ENCODE measurements around the gene F12. TPM values are rescaled to one million over a fixed set of nuclear protein-coding genes. Genes with fewer than 3 reads are reported as not detected.
A peak's percentile ranks its signal among the peaks of the same experiment; 100 is the strongest.

F12 gene
- total RNA-seq, 5 donors from 2014 or later (not counting 1 experiment from before 2014, with no cell fraction given), result 0.28 to 0.98 (median 0.42) TPM; not detected in 1

GRCh38 chr5:177455661-177456590, 46.6 kb upstream of the F12 start:
- H3K9me3 ChIP-seq, result no peaks in the 10 kb centered on the region
- peak overlapping the region; percentile 57 to 78 for H3K4me3 ChIP-seq (ENCODE audit: control insufficient read depth in 1 of 2, extremely low read depth in 1 of 2, low read length in 1 of 2)
- Mint-ChIP-seq H3K36me3 (no peaks in the 10 kb centered on the region), H3K4me3 (peak overlapping the region; percentile 81 to 85 (median 82)), H3K27ac (peak overlapping the region; percentile 84 to 86), H3K4me1 (peaks cover 21 to 26% (median 25%) of the 10 kb centered on the region in 3 donors), H3K9me3 (no peaks in the 10 kb centered on the region), H3K27me3 (no peaks in the 10 kb centered on the region)
- peaks cover 0 to 40% of the 10 kb centered on the region in 2 experiments for H3K4me1 ChIP-seq (ENCODE audit: control insufficient read depth in 1 of 2, extremely low read depth in 1 of 2, insufficient read depth in 2 of 2, low read length in 2 of 2)
- POLR2A ChIA-PET, result interaction anchor here (0.6 to 2.1 kb wide), 8 partner anchors 10 to 136 kb away, joined by 3 to 7 read pairs (median 4); no protein-coding TSS in a partner anchor
- WGBS (ENCODE audit: insufficient coverage), result under 1% methylated on average over 61 of the region's 76 CpGs
- peaks cover 0 to 3% of the 10 kb centered on the region in 2 experiments for H3K27me3 ChIP-seq (replicated peaks in 1 of 2; ENCODE audit: control insufficient read depth in 2 of 2, extremely low read depth in 1 of 2, insufficient read depth in 2 of 2, low read length in 1 of 2)
- H3K27ac ChIP-seq (ENCODE audit: low read length), result peak overlapping the region; percentile 76
- ATAC-seq (replicated peaks in 1 of 4) (peak; percentile 29 to 35 (median 31)), DNase-seq (peak; percentile 78 to 98 (median 92))
- CTCF ChIA-PET, result interaction anchor here (0.6 to 6.4 kb wide), 21 partner anchors 10 to 146 kb away, joined by 3 to 94 read pairs (median 6); partner anchors contain the start of genes GRK6 (in 1 of the 2), LMAN2 (in 1 of the 2), PDLIM7 (in 1 of the 2) and PRR7 (in 1 of the 2)
- H3K36me3 ChIP-seq (ENCODE audit: control insufficient read depth in 2 of 2, extremely low read depth in 1 of 2, insufficient read depth in 1 of 2, low read length in 1 of 2), result peaks cover 0 to 3% of the 10 kb centered on the region in 2 donors

DNA sequence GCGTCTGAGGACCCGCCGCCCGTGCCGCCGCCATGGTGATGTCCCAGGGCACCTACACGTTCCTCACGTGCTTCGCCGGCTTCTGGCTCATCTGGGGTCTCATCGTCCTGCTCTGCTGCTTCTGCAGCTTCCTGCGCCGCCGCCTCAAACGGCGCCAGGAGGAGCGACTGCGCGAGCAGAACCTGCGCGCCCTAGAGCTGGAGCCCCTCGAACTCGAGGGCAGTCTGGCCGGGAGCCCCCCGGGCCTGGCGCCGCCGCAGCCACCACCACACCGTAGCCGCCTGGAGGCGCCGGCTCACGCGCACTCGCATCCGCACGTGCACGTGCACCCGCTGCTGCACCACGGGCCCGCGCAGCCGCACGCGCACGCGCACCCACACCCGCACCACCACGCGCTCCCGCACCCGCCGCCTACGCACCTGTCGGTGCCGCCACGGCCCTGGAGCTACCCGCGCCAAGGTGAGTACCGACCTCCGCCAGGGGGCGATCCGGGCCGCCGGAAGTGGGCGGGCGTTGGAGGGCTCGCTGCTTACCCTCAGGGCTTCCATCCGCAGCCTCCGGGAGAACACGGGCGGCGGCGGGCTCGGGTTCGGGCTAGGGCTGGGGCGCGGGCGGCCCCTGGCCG, 45.8 kb upstream of the F12 start:
- ChIA-PET CTCF (interaction anchor here (0.6 to 6.4 kb wide), 18 partner anchors 9 to 145 kb away, joined by 3 to 94 read pairs (median 6); partner anchors contain the start of genes GRK6 (in 1 of the 2), LMAN2 (in 1 of the 2), PDLIM7 (in 1 of the 2) and PRR7 (in 1 of the 2)), POLR2A (interaction anchor here (0.7 to 2.1 kb wide), 7 partner anchors 9 to 65 kb away, joined by 3 to 7 read pairs (median 4); no protein-coding TSS in a partner anchor)
- Mint-ChIP-seq H3K27me3 (no peaks in the 10 kb centered on the region), H3K4me1 (peaks cover 23 to 32% (median 28%) of the 10 kb centered on the region in 3 donors), H3K36me3 (no peaks in the 10 kb centered on the region), H3K9me3 (no peaks in the 10 kb centered on the region), H3K27ac (no peak overlapping the region), H3K4me3 (peak overlapping the region; percentile 81 to 85 (median 82))
- peaks cover 0 to 43% of the 10 kb centered on the region in 2 experiments for H3K4me1 ChIP-seq (ENCODE audit: control insufficient read depth in 1 of 2, extremely low read depth in 1 of 2, insufficient read depth in 2 of 2, low read length in 2 of 2)
- DNase-seq (peak; percentile 82 to 96 (median 91)), ATAC-seq (replicated peaks in 1 of 4) (peak; percentile 70 to 71 (median 70))
- no peaks in the 10 kb centered on the region for H3K9me3 ChIP-seq
- H3K27me3 ChIP-seq (replicated peaks in 1 of 2; ENCODE audit: control insufficient read depth in 2 of 2, extremely low read depth in 1 of 2, insufficient read depth in 2 of 2, low read length in 1 of 2), result peaks cover 0 to 3% of the 10 kb centered on the region in 2 experiments
- WGBS (ENCODE audit: insufficient coverage), result under 1% methylated on average over 80 of the region's 80 CpGs
- peak overlapping the region; percentile 97 for H3K27ac ChIP-seq (ENCODE audit: low read length)
- peak overlapping the region; percentile 68 to 78 for H3K4me3 ChIP-seq (ENCODE audit: control insufficient read depth in 1 of 2, extremely low read depth in 1 of 2, low read length in 1 of 2)
- H3K36me3 ChIP-seq (ENCODE audit: control insufficient read depth in 2 of 2, extremely low read depth in 1 of 2, insufficient read depth in 1 of 2, low read length in 1 of 2), result peaks cover 0 to 3% of the 10 kb centered on the region in 2 donors

DNA sequence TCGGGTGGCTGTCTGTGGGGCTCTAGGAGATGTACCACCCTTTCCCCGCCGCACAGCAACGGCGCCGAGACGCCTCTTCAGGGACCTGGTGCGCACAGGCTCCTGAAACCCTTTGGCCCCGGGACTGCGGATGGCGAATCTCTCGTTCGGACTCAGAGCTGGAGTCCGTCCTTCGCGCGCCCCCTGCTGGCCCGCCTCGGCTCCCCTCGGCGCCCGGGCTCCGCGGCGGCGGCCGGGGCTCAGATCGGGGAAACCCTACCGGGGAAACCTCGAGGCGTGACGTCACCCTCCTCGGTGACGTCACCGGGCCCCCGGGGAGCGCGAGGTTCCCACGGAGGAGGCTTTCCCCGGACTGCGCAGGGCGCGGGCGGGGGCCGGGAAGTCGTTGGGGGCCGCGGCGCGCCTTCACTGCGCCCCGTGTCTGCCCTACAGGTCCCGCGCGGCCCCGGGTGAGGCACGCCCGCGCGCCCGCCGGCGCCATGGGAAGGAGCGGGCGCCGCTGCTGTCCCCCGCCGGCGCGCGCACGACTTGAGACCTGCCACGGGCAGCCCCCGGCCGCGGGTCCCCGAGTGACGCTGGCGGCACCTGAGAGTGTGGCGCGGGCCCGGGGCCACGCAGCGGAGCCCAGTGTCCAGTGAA, 45.2 kb upstream of the F12 start:
- H3K4me1 Mint-ChIP-seq, result peaks cover 23 to 32% (median 28%) of the 10 kb centered on the region in 3 donors
- Histone ChIP-seq H3K36me3 (ENCODE audit: control insufficient read depth in 2 of 2, extremely low read depth in 1 of 2, insufficient read depth in 1 of 2, low read length in 1 of 2) (peaks cover 0 to 3% of the 10 kb centered on the region in 2 donors), H3K27ac (ENCODE audit: low read length) (peak overlapping the region; percentile 97), H3K27me3 (replicated peaks in 1 of 2; ENCODE audit: control insufficient read depth in 2 of 2, extremely low read depth in 1 of 2, insufficient read depth in 2 of 2, low read length in 1 of 2) (peaks cover 0 to 4% of the 10 kb centered on the region in 2 experiments), H3K4me3 (ENCODE audit: control insufficient read depth in 1 of 2, extremely low read depth in 1 of 2, low read length in 1 of 2) (peak overlapping the region; percentile 49 to 68), H3K9me3 (no peaks in the 10 kb centered on the region), H3K4me1 (ENCODE audit: control insufficient read depth in 1 of 2, extremely low read depth in 1 of 2, insufficient read depth in 2 of 2, low read length in 2 of 2) (peaks cover 0 to 49% of the 10 kb centered on the region in 2 experiments)
- POLR2A ChIA-PET, result interaction anchor here (0.7 to 2.1 kb wide), 7 partner anchors 9 to 64 kb away, joined by 3 to 5 read pairs (median 3); partner anchors contain the start of gene GRK6 (in 1 of the 2)
- peak overlapping the region; percentile 81 to 85 (median 82) for H3K4me3 Mint-ChIP-seq
- H3K27ac Mint-ChIP-seq, result peak overlapping the region in 1 of 2 donors; percentile 58
- H3K27me3 Mint-ChIP-seq, result no peaks in the 10 kb centered on the region
- CTCF ChIA-PET, result interaction anchor here (1.1 to 6.4 kb wide), 15 partner anchors 9 to 144 kb away, joined by 3 to 94 read pairs (median 10); partner anchors contain the start of genes GRK6 (in 1 of the 2), LMAN2 (in 1 of the 2) and PRR7 (in 1 of the 2)
- no peaks in the 10 kb centered on the region for H3K36me3 Mint-ChIP-seq
- no peaks in the 10 kb centered on the region for H3K9me3 Mint-ChIP-seq
- WGBS (ENCODE audit: insufficient coverage), result under 1% methylated on average over 84 of the region's 84 CpGs
- DNase-seq (peak; percentile 84 to 97 (median 92)), ATAC-seq (replicated peaks in 1 of 4) (peak; percentile 51 to 64 (median 56))

DNA sequence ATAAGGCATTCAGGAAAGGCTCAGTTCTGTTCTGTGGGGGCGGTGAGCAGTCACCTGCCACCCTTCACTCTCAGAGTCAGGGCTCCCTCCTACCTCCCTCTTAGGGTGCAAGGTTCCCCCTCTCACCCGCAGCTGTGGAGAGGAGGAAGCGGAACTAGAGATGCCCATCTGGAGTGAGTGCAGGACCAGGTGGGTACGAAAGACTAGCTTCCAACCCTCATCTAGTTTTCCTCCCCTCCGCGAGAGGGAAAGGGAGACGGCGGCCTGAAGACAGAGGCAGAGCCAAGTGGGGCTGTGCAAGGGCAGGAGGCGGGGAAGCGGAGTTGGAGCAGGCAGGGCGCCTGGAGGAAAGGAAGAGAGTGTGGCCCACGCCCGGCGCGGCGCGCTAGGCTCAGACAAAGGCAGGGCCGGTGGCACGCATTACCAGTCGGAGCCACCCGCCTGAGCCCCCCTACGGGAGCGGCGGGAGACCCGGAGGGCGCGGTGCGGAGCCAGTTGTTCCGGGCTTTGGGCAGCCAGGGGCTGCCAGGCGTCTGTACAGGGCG, 44.6 kb upstream of the F12 start:
- H3K36me3 ChIP-seq (ENCODE audit: control insufficient read depth in 2 of 2, extremely low read depth in 1 of 2, insufficient read depth in 1 of 2, low read length in 1 of 2), result peaks cover 0 to 3% of the 10 kb centered on the region in 2 donors
- ATAC-seq (replicated peaks in 1 of 4), result peak in 1 of 4 experiments; percentile 0
- Mint-ChIP-seq H3K36me3 (no peaks in the 10 kb centered on the region), H3K9me3 (no peaks in the 10 kb centered on the region), H3K27ac (peak overlapping the region; percentile 58 to 72), H3K27me3 (no peaks in the 10 kb centered on the region), H3K4me1 (peaks cover 23 to 32% (median 28%) of the 10 kb centered on the region in 3 donors), H3K4me3 (peak overlapping the region; percentile 64 to 81 (median 79))
- H3K4me1 ChIP-seq (ENCODE audit: control insufficient read depth in 1 of 2, extremely low read depth in 1 of 2, insufficient read depth in 2 of 2, low read length in 2 of 2), result peaks cover 0 to 53% of the 10 kb centered on the region in 2 experiments
- peak in 1 of 35 experiments; percentile 47 for DNase-seq
- no peaks in the 10 kb centered on the region for H3K9me3 ChIP-seq
- POLR2A ChIA-PET, result interaction anchor here in 1 of 2 donors (0.7 to 1.9 kb wide), 3 partner anchors 8 to 51 kb away, joined by 3 to 4 read pairs (median 3); partner anchors contain the start of gene GRK6
- peak overlapping the region; percentile 57 for H3K27ac ChIP-seq (ENCODE audit: low read length)
- WGBS (ENCODE audit: insufficient coverage), result 10% methylated on average over 25 of the region's 31 CpGs
- peaks cover 0 to 4% of the 10 kb centered on the region in 2 experiments for H3K27me3 ChIP-seq (replicated peaks in 1 of 2; ENCODE audit: control insufficient read depth in 2 of 2, extremely low read depth in 1 of 2, insufficient read depth in 2 of 2, low read length in 1 of 2)
- peak overlapping the region; percentile 39 to 49 for H3K4me3 ChIP-seq (ENCODE audit: control insufficient read depth in 1 of 2, extremely low read depth in 1 of 2, low read length in 1 of 2)
- CTCF ChIA-PET, result interaction anchor here (0.6 to 6.4 kb wide), 7 partner anchors 24 to 452 kb away, joined by 7 to 94 read pairs (median 12); partner anchors contain the start of gene GRK6 (in 1 of the 2)
